ENCODE measurements around the gene DENND1A.

GRCh38 chr9:123435471-123435870, 494.5 kb downstream of the DENND1A start:
- TF ChIP-seq EZH2 (conservative IDR thresholded peaks at IDR 0.05; ENCODE audit: low read depth, low read length) (no peak), PATZ1 (CRISPR knock-in tag; IDR thresholded peaks at IDR 0.05) (no peak), IKZF1 (IDR thresholded peaks at IDR 0.05) (no peak), CTCF (CRISPR knock-in tag; IDR thresholded peaks at IDR 0.05) (no peak), LBX2 (CRISPR knock-in tag; IDR thresholded peaks at IDR 0.05; ENCODE audit: borderline replicate concordance) (no peak), ZBTB33 (CRISPR knock-in tag; IDR thresholded peaks at IDR 0.05) (no peak), ZNF230 (CRISPR knock-in tag; IDR thresholded peaks at IDR 0.05) (no peak), RFX5 (IDR thresholded peaks at IDR 0.05; ENCODE audit: low read depth, low read length) (no peak), FOXA3 (CRISPR knock-in tag; IDR thresholded peaks at IDR 0.05) (peak; percentile 25; the same call in 1 of the 2 replicates), ATF7-NPFF (CRISPR knock-in tag; IDR thresholded peaks at IDR 0.05; ENCODE audit: low read depth) (no peak), NR3C1 (CRISPR knock-in tag; IDR thresholded peaks at IDR 0.05) (no peak), ZBTB42 (CRISPR knock-in tag; IDR thresholded peaks at IDR 0.05) (no peak), JUN (CRISPR knock-in tag; IDR thresholded peaks at IDR 0.05) (no peak)
